GM18858 (cell line): ENCODE measurements around the gene VSIG10.
"Not testable (repeated sequence)": the region's sequence is repeated elsewhere in the genome, so short reads cannot be mapped to it uniquely, and the experiment has no call there.

ENCODE experiments used
- ATAC-seq: cut with Tn5 transposase; IDR thresholded peaks from one replicate; pipeline ENCODE4 v1.9.1; 2021; ENCODE audit not compliant: unreplicated experiment

The VSIG10 gene

DNA sequence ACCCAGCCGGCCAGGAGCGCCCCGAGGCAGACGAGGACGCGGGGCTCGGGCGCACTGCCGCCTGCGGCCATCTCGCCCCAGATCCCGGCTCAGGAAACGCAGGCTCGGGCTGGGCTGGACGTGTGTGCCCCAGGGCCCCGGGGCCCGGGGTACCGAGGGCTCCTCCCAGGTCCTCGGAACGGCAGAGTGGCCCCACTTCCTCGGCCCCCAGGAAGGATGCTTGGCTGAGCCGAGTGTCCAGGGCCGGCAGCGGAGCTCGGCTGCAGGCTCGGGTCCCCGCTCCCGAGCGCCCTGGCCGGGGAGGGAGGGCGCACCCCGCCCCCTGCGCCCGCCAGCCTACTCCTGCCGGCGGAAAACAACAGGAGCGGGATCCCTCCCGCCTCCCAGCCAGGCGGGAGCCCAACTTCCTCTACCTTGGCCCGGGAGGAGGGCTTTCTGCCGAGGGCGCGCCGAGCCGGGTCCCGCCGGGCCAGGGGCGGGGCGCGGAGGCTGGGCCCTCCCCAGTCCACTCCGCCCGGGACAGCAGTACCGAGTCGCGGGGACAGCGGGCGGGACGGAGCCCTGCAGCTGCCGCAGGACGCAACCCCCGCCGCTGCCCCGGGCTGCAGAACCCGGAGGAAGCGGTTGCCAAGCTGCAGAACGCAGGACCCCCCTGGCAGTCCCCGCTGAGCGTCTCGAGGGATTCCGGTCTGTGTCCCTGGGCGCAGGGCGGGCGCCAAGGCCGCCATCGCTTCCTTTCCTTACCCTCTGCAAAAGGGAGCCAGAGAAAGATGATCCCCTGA, at the start of gene VSIG10:
Gene VSIG10, minus strand, starts transcription at position 411 of the 782 bp plus-strand sequence. Its CDS starts 340 bp downstream, at position 71.
- no peak for ATAC-seq

DNA sequence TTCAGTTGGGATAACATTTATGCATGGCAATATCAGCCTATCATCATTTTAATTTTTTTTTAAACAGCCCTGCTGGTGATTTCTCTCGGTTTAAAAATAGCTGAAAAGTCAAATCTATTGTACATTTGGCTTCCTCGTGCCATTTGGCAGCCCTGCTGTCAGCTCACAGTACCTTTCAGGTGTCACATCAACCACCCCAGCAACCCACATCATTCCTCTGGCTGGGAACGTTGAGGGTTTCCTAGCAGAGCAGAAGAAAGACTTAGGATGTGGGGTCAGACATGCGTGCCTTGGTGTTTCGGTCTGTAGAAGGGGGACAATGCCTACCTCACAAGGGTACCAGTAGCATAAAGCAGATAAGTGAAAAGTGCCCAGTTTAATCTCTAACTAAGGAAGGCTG, 47.9 kb upstream of the VSIG10 start:
- no peak for ATAC-seq

DNA sequence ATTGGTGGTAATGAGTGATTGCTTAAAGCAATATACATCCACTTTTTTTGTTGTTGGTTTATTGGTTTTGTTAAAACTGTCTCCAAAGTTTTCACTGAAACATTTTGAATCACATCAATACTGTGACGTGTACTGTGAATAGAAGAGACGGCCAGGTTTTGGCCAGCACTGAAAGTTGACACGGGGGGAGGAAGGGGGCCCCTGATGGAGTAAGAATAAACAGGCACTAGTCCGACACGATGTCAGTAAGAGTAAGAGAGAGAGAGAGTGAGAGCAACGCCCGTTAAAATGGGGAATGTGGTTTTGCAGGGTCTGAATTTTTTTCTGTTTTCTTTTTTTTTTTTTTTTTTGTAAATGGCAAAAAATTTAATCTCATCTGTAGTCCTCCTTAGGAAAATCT, 46.8 kb upstream of the VSIG10 start:
- no peak for ATAC-seq

GRCh38 chr12:118148287-118148686, 44.5 kb upstream of the VSIG10 start:
- ATAC-seq = no peak

DNA sequence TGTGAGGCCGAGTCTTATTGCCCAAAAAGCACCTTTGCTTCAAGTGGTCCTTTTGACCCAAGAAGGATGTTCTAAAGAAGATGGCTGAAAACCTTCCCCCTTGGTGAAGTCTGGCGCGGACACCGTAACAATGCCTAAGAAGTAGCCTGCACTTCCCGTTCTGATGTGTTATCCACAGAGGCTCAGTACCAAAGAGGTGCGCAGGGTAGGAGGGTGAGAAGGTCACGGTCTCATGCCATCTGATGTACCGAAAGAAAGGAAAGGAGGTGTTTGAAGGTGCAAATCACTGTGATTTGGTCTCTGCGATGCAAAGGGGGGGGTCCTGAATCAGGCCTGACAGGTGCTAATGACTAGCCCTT, 42.0 kb upstream of the VSIG10 start:
- ATAC-seq = no peak

- no peak for ATAC-seq
These were observed 41.4 kb upstream of the VSIG10 start for GRCh38 chr12:118145113-118145797.

GRCh38 chr12:118144499-118144898, 40.7 kb upstream of the VSIG10 start:
- ATAC-seq = no peak

- ATAC-seq = no peak
These were observed 37.0 kb upstream of the VSIG10 start for GRCh38 chr12:118140825-118141224.

DNA sequence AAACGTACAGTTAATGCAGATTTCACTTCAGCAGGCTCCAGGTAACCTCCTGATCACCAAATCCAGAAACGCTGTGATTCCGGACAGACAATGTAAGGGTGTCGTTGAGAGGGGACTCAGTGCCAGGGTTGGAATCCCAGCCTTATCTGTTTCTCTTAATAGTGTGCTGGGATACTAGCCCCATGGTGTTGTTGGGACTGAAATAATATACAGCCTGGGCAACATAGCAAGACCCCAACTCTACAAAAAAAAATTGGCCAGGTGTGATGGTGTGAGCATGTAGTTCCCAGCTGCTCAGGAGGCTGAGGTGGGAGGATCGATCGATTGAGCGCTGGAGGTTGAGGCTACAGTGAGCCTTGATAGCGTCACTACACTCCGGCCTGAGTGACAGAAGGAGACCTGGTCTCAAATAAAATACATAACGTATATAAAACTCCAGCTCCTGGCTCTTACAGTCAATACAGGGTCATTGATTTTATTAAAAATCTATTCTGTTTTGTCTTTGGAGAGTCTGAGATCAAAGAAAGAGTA, 33.4 kb upstream of the VSIG10 start:
- no peak for ATAC-seq

DNA sequence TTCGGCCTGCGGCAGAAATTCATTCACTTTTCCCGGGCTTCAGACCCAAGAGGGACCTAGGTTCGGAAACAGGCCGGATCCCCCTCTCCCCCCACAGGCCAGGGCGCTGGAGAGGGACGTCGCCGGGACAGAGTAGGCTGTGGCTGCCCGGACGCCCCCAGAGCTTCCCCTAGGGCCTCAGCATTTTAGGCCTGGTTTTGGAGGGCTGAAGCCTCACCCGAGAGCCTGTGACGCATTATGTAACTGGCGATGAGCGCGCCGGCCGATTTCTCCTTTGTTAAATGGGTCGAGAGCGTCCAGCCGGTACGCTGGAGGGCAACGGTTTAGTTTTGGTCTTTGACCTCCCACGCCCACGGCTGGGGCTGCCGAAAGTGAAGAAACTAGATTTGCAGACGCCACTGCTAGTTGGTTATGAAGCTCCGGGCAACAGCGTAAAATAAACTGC, 32.8 kb upstream of the VSIG10 start:
- peak; percentile 19 for ATAC-seq

GRCh38 chr12:118135788-118136558, 32.2 kb upstream of the VSIG10 start, which contains the start of gene PEBP1:
Gene PEBP1, plus strand, starts transcription at chr12:118136124. Its CDS starts 86 bp downstream, at chr12:118136210.
- ATAC-seq = peak; percentile 86

- ATAC-seq = not testable (repeated sequence)
These were observed 25.6 kb upstream of the VSIG10 start for GRCh38 chr12:118129436-118129835.

GRCh38 chr12:118127867-118128266, 24.1 kb upstream of the VSIG10 start:
- no peak for ATAC-seq

DNA sequence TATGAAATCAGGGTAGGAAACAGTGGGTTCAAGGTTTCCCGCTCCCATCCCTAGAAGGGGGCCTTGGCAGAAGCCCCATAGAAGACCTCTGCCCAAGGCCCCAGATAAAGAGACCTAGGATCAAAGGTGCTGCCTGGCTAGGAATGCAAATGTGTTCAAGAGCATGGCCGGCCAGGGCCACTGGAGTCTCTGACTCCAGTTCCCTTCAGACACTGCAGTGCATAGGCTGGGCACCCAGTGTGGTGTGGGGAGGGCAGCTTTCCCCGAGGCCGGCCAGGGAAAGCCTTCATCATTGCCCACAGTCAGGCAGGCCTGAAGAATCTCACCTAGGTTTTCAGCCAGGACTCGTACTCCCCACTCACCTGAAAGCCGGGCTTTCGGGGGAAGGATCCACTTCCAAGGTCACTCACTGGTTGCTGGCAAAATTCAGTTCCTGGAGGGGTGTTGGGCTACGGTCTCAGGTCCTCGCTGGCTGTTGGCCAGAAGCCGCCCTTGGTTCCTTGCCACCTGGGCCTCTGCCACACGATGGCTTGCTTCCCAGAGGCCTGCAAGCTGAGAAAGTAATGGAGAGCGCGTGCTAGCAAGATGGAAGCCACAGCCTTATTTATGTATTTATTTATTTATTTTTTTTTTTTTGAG, 22.4 kb upstream of the VSIG10 start:
- no peak for ATAC-seq

GRCh38 chr12:118125743-118126118, 21.9 kb upstream of the VSIG10 start:
- ATAC-seq = no peak

GRCh38 chr12:118124333-118124874, 20.6 kb upstream of the VSIG10 start:
- no peak for ATAC-seq

- ATAC-seq = no peak
These were observed 18.5 kb upstream of the VSIG10 start for GRCh38 chr12:118122264-118122663.

DNA sequence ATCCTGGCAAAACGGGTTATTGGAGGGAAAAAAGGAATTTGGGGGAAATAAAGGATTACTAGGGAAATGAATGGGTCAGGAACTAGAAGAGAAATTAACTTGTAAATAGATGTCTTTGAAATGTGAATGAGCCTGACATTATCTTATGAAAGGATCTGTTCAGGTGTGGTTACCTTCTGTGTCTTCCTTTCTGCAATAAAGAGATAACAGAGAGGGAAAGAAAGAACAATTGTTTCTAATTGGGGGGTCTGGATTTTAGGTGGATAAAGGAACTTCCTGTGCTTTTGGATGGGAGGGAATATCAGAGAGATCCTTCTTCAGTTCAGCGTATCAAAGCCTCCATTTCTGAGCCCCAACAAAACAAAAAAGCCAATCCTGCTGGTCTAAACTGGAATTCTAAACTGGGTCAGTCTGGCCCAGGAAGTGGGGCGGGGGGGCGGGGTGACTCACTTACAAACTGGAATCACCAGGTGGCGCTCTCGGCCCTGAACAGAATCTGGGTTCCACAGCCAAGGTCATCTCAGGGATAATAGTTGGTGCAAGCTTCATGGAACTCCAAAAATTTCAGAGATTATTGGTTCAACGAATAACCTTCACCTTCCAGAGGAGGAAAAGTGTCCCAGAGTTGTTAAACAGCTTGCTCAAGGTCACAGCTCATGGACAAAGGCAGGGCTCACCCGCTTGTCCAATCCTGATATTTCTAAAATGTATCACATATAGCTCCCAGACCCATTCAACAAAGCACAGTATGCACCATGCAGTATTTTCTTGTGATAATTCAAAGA, 17.0 kb upstream of the VSIG10 start:
- no peak for ATAC-seq

GRCh38 chr12:118119449-118119879, 15.7 kb upstream of the VSIG10 start:
- ATAC-seq = no peak

GRCh38 chr12:118109088-118109487, 5.3 kb upstream of the VSIG10 start:
- ATAC-seq = no peak
